ENCODE results near the gene ARHGAP10.
"Not testable (repeated sequence)": the region's sequence is repeated elsewhere in the genome, so short reads cannot be mapped to it uniquely, and the experiment has no call there.

Gene ARHGAP10

GRCh38 chr4:147991543-147992283 lies 259.8 kb downstream of the ARHGAP10 start:
- DNase-seq (ENCODE audit: low spot score): no peak

- no peak for DNase-seq (ENCODE audit: low spot score)
Observed at GRCh38 chr4:147994076-147994475, 262.2 kb downstream of the ARHGAP10 start.

- DNase-seq (ENCODE audit: low spot score): no peak
Observed at GRCh38 chr4:147994491-147995385, 262.9 kb downstream of the ARHGAP10 start.

- no peak for DNase-seq (ENCODE audit: low spot score)
Observed at GRCh38 chr4:147996859-147997258, 265.0 kb downstream of the ARHGAP10 start.

- DNase-seq (ENCODE audit: low spot score): not testable (repeated sequence)
Observed at GRCh38 chr4:148000038-148000437, 268.1 kb downstream of the ARHGAP10 start.

GRCh38 chr4:148004228-148004857 lies 272.5 kb downstream of the ARHGAP10 start:
- DNase-seq (ENCODE audit: low spot score): no peak

- no peak for DNase-seq (ENCODE audit: low spot score)
Observed at GRCh38 chr4:148006001-148006400, 274.1 kb downstream of the ARHGAP10 start.

- peak; percentile 84 for DNase-seq (ENCODE audit: low spot score)
Observed at GRCh38 chr4:148007314-148007760, 275.4 kb downstream of the ARHGAP10 start.

- no peak for DNase-seq (ENCODE audit: low spot score)
Observed at GRCh38 chr4:148007792-148008191, 275.9 kb downstream of the ARHGAP10 start.

- DNase-seq (ENCODE audit: low spot score): no peak
Observed at GRCh38 chr4:148015058-148015457, 283.2 kb downstream of the ARHGAP10 start.

GRCh38 chr4:148015468-148015867 lies 283.6 kb downstream of the ARHGAP10 start:
- DNase-seq (ENCODE audit: low spot score): no peak

GRCh38 chr4:148016063-148016637 lies 284.3 kb downstream of the ARHGAP10 start:
- no peak for DNase-seq (ENCODE audit: low spot score)

- DNase-seq (ENCODE audit: low spot score): no peak
Observed at GRCh38 chr4:148017801-148018200, 285.9 kb downstream of the ARHGAP10 start.

GRCh38 chr4:148021686-148022085 lies 289.8 kb downstream of the ARHGAP10 start:
- DNase-seq (ENCODE audit: low spot score): no peak

GRCh38 chr4:148022975-148023374 lies 291.1 kb downstream of the ARHGAP10 start:
- DNase-seq (ENCODE audit: low spot score): no peak

GRCh38 chr4:148023512-148024181 lies 291.8 kb downstream of the ARHGAP10 start:
- DNase-seq (ENCODE audit: low spot score): peak; percentile 26

- peak; percentile 87 for DNase-seq (ENCODE audit: low spot score)
Observed at GRCh38 chr4:148025981-148026380, 294.1 kb downstream of the ARHGAP10 start.

- no peak for DNase-seq (ENCODE audit: low spot score)
Observed at GRCh38 chr4:148027201-148027600, 295.3 kb downstream of the ARHGAP10 start.

- no peak for DNase-seq (ENCODE audit: low spot score)
Observed at GRCh38 chr4:148029781-148030180, 297.9 kb downstream of the ARHGAP10 start.

- peak; percentile 60 for DNase-seq (ENCODE audit: low spot score)
Observed at GRCh38 chr4:148030193-148030873, 298.4 kb downstream of the ARHGAP10 start.

- DNase-seq (ENCODE audit: low spot score): no peak
Observed at GRCh38 chr4:148034813-148035212, 302.9 kb downstream of the ARHGAP10 start.
